DMS53 treated with DMSO at 0.1 percent for 48 hours (cell line): ENCODE measurements around the gene BSN.

Source experiments
- DNase-seq: peaks from one replicate; lab custom pipeline; 2025; ENCODE audit not compliant: unreplicated experiment; lab: John Stamatoyannopoulos, UW

BSN gene

GRCh38 chr3:49553692-49554632 lies at the start of gene BSN:
BSN (plus strand) TSS chr3:49554477; CDS start chr3:49554603, 126 bp downstream.
- DNase-seq = peak; percentile 28

DNA sequence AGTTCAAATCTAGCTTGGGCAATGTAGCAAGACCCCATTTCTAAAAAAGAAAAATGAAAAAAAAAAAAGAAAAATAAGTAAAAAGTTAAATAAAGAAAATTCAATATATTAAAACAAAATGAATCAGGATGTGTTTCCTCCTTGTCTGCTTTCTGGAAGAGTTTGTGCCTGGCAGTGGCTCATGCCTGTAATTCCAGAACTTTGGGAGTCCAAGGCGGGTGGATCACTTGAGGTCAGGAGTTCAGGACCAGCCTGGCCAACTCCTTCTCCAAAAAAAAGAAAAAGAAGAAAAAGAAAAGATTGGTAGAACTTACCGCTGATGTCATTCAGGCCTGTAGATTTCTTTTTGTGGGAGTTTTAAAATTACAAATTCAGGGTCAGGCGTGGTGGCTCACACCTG lies 47.4 kb upstream of the BSN start:
- no peak for DNase-seq

- no peak for DNase-seq
Measured at GRCh38 chr3:49509028-49509561, 45.2 kb upstream of the BSN start.

DNA sequence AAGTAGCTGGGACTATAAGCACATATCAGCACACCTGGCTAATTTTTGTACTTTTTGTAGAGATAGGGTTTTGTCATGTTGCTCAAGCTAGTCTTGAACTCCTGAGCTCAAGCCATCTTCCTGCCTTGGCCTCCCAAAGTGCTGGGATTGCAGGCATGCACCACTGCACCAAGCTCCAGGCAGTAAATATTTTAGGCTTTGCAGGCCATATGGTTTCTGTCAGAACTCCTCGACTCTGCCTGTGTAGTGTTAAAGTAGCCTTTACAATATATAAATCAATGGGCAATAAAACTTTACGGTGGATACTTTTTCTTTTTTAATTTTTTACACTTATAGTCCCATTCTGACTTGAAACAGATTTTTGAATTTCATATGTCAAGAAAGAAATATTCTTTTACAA lies 42.6 kb upstream of the BSN start:
- no peak for DNase-seq

DNA sequence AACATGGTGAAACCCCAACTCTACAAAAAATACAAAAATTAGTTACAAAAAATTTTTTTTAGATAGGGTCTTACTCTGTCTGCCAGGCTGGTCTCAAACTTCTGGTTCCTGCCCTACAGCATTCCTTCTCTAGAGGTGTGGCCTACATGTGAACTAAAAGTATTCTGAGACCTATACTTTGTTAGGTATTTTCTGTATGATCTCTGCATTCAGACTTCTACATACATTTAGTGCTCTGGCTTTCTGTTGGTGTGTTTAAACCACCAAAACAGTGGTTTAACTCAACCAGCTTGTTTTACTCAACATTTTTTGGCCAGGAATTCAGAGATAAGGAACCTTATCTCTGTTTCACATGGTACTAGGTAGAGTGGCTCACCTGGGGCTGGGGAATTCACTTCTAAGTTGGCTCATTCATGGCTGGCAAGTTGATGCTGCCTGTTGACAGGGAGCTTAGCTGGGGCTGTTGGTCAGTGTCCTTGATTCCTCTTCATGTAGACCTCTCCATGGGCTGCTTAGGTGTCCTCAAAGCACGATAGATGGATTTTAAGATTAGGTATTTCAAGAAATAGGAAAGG lies 41.4 kb upstream of the BSN start:
- no peak for DNase-seq

GRCh38 chr3:49513494-49514124 lies 40.7 kb upstream of the BSN start:
- DNase-seq = no peak

GRCh38 chr3:49518016-49518415 lies 36.3 kb upstream of the BSN start:
- no peak for DNase-seq

DNA sequence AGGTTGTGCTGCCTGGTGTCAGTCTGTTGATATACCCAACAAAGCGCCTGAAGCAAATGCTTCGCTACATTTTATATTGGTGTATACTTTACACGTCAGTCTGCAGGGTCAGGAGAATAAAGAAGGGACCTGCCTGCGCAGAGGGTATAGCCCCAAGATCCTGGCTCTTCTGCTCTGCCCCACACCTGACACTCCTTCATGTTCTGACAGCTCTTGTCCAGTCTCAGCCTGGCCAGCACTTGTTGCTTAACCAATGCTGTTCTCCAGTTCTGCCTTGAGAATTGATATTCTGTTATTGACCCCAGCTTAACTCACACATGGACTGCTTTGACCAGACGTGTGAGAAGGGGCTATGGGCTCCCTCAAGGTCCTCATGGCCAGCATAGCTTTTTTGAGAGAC lies 35.8 kb upstream of the BSN start:
- no peak for DNase-seq

- DNase-seq = no peak
Measured at GRCh38 chr3:49519296-49519695, 35.0 kb upstream of the BSN start.

DNA sequence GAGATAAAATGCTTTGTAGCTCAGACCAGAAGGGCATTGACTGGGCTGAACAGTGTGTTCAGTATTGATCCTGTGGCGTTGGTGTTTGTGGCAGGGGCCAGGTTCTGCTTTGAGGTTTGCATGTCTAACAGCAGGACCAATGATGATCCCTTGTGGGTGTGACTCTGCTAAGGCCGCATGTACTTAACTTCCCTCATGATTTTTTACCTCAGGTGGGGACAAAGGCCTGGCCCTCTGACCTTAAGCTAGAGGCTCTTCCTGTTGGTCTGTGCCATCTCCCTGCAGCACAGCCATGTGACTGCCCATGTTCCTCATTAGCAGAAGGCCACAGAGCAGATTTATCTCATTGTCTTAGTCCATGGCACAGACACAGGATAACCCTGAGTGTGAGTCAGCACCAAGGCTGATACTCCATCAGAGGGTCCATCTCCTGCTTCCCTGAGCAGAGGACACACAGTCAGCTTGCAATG lies 34.3 kb upstream of the BSN start:
- no peak for DNase-seq

GRCh38 chr3:49523756-49524747 lies 30.2 kb upstream of the BSN start:
- DNase-seq = no peak

DNA sequence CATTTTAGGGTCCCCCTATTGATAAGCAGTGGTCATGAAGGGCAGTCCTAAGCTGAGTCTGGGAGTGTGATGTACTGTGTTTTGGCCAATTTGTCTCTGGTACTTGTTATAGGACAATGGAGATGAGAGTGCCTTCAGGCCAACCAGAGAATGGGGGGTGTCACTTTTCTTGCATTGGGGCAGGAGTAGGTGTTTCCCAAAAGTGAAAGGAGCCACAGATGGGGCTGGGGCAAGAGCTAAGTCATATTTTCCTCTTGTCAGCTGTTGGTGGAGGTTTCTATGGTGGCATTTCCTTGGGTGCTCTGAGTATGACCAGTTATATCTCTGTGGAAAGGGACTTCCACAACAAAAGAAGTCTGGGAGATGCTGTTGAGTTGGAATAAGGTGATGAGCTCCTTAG lies 24.7 kb upstream of the BSN start:
- DNase-seq = no peak

DNA sequence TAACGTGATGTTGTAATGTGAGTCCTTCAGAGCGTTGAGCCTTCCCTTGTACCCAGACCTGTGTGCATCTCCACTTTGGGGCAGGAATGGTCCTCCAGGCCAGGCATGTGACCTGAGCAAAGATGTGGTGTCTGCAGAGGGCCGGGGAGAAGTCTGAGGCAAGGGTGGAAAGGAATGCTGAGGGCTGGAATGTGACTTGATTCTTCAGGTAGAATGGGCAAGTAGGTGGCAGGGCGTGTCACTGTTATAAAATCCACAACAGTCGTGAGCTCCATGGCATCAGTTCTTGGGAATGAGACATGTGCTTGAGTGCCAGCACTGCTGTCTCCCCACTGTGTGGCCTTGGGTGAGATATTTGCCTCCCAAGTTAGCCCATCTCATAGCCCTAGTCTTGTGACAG lies 24.0 kb upstream of the BSN start:
- no peak for DNase-seq

DNA sequence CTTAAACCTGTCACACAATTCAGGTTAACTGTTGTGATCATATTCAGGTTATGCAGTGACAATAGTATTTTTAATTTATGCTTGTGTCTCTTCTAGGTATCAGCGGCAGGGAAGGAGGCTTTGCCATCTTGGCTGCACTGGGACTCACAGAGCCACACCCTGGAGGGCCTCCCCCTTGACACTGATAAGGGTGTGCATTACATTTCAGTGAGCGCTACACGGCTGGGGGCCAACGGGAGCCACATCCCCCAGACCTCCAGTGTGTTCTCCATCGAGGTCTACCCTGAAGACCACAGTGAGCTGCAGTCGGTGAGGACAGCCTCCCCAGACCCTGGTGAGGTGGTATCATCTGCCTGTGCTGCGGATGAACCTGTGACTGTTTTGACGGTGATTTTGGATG lies 23.6 kb upstream of the BSN start:
- no peak for DNase-seq

- DNase-seq = no peak
Measured at GRCh38 chr3:49531218-49531617, 23.1 kb upstream of the BSN start.

DNA sequence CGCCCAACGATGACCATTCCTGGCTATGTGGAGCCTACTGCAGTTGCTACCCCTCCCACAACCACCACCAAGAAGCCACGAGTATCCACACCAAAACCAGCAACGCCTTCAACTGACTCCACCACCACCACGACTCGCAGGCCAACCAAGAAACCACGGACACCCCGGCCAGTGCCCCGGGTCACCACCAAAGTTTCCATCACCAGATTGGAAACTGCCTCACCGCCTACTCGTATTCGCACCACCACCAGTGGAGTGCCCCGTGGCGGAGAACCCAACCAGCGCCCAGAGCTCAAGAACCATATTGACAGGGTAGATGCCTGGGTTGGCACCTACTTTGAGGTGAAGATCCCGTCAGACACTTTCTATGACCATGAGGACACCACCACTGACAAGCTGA lies 22.6 kb upstream of the BSN start:
- no peak for DNase-seq

GRCh38 chr3:49533031-49533430 lies 21.2 kb upstream of the BSN start:
- no peak for DNase-seq

DNA sequence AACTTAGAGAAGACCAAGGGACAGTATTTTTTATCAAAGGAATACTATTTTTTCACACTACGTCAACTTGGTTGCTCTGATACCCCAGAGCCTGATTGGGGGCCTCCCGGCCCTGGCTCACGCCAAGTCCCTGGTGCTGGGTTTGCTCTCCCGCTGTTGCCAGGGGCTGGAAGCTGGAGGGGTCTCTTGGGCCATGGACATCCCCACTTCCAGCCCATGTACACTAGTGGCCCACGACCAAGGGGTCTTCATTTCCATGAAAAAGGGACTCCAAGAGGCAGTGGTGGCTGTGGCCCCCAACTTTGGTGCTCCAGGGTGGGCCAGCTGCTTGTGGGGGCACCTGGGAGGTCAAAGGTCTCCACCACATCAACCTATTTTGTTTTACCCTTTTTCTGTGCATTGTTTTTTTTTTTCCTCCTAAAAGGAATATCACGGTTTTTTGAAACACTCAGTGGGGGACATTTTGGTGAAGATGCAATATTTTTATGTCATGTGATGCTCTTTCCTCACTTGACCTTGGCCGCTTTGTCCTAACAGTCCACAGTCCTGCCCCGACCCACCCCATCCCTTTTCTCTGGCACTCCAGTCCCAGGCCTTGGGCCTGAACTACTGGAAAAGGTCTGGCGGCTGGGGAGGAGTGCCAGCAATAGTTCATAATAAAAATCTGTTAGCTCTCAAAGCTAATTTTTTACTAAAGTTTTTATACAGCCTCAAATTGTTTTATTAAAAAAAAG lies 20.3 kb upstream of the BSN start:
- DNase-seq = no peak

DNA sequence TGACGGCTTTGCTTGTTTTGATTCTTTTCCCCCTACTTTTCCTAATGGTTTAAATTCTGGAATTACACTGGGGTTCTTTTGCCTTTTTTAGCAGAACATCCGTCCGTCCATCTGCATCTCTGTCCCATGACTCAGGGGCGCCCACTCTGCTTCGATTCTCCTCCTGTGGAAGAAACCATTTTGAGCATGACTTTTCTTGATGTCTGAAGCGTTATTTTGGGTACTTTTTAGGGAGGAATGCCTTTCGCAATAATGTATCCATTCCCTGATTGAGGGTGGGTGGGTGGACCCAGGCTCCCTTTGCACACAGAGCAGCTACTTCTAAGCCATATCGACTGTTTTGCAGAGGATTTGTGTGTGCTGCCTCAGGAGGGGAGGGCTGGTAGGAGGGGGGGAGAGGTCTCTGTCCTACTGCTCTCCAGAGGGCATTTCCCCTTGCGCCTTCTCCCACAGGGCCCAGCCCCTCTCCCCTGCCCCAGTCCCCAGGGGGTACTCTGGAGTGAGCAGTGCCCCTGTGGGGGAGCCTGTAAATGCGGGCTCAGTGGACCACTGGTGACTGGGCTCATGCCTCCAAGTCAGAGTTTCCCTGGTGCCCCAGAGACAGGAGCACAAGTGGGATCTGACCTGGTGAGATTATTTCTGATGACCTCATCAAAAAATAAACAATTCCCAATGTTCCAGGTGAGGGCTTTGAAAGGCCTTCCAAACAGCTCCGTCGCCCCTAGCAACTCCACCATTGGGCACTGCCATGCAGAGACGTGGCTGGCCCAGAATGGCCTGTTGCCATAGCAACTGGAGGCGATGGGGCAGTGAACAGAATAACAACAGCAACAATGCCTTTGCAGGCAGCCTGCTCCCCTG lies 19.5 kb upstream of the BSN start:
- peak; percentile 49 for DNase-seq
